H1 (cell line): ENCODE measurements around the gene PRPF38A. TPM values are rescaled to one million over a fixed set of nuclear protein-coding genes. Genes with fewer than 3 reads are reported as not detected.

Experiments used
- CEBPB ChIP-seq: IDR thresholded peaks from 2 replicates; pipeline ENCODE4 v1.6.1; 2012; ENCODE audit warnings: low read depth, low read length
- E2F6 ChIP-seq: IDR thresholded peaks from 2 replicates; pipeline ENCODE4 v1.6.1; 2012; ENCODE audit warnings: inconsistent platforms
- EP300 ChIP-seq, 2 experiments: IDR thresholded peaks; 1 replicate in 1 of 2; 2 replicates in 1 of 2; pipeline ENCODE4 v1.6.1; 2011 to 2012; ENCODE audit warnings: low read depth in 2 of 2, low read length in 2 of 2, mild to moderate bottlenecking in 2 of 2, borderline replicate concordance in 1 of 2, inconsistent platforms in 1 of 2, moderate library complexity in 1 of 2
- EZH2 ChIP-seq: fragments of 200-600 bp; sonication (generic); IDR thresholded peaks from 2 replicates; pipeline ENCODE4 v1.7.1; 2012; ENCODE audit warnings: low read depth, mild to moderate bottlenecking, moderate library complexity, low read length, inconsistent platforms; ENCODE audit not compliant: severe bottlenecking
- HDAC2 ChIP-seq, 2 experiments: fragments of 300-600 bp in 1 of 2; sonication (generic) in 1 of 2; IDR thresholded peaks; 2 replicates each; pipeline ENCODE4 v1.6.1; 2011 to 2012; ENCODE audit warnings: low read depth in 2 of 2, low read length in 2 of 2, mild to moderate bottlenecking in 2 of 2, moderate library complexity in 2 of 2, borderline replicate concordance in 1 of 2, inconsistent platforms in 1 of 2
- HDAC6 ChIP-seq: IDR thresholded peaks from one replicate; pipeline ENCODE4 v1.7.1; 2012; ENCODE audit warnings: low read depth, mild to moderate bottlenecking, inconsistent platforms, low read length, moderate library complexity
- JUND ChIP-seq: IDR thresholded peaks from 2 replicates; pipeline ENCODE4 v1.6.1; 2011; ENCODE audit warnings: mild to moderate bottlenecking, improper control_type of control experiment, low read length
- KDM4A ChIP-seq: IDR thresholded peaks from one replicate; pipeline ENCODE4 v1.7.1; 2012; ENCODE audit warnings: low read depth, mild to moderate bottlenecking, moderate library complexity, low read length, inconsistent platforms; ENCODE audit not compliant: severe bottlenecking
- KDM5A ChIP-seq: fragments of 200-600 bp; IDR thresholded peaks from 2 replicates; pipeline ENCODE4 v1.7.1; 2012; ENCODE audit warnings: mild to moderate bottlenecking, low read length, inconsistent platforms, mixed read lengths
- MAFK ChIP-seq: IDR thresholded peaks from 2 replicates; pipeline ENCODE4 v1.6.1; 2012; ENCODE audit warnings: low read depth, mild to moderate bottlenecking, improper control_type of control experiment, low read length
- NRF1 ChIP-seq: IDR thresholded peaks from 2 replicates; pipeline ENCODE4 v1.6.1; 2011; ENCODE audit warnings: mild to moderate bottlenecking, low read depth, low read length, improper control_type of control experiment
- POLR2AphosphoS5 ChIP-seq: IDR thresholded peaks from 2 replicates; pipeline ENCODE4 v1.6.1; 2011; ENCODE audit warnings: low read depth, low read length
- POU5F1 ChIP-seq: IDR thresholded peaks from 2 replicates; pipeline ENCODE4 v1.6.1; 2011; ENCODE audit warnings: low read depth, mild to moderate bottlenecking, low read length, moderate library complexity
- RAD21 ChIP-seq, 2 experiments: IDR thresholded peaks in 1 of 2; conservative IDR thresholded peaks in 1 of 2; 2 replicates each; pipeline ENCODE4 v1.6.1; 2011; ENCODE audit warnings: low read depth in 2 of 2, low read length in 2 of 2, improper control_type of control experiment in 1 of 2, inconsistent platforms in 1 of 2, mild to moderate bottlenecking in 1 of 2, moderate library complexity in 1 of 2
- SIN3A ChIP-seq, 2 experiments: IDR thresholded peaks in 1 of 2; conservative IDR thresholded peaks in 1 of 2; 2 replicates each; pipeline ENCODE4 v1.6.1; 2011 to 2012; ENCODE audit warnings: low read length in 2 of 2, improper control_type of control experiment in 1 of 2, low read depth in 1 of 2, mild to moderate bottlenecking in 1 of 2
- SIX5 ChIP-seq: IDR thresholded peaks from 2 replicates; pipeline ENCODE4 v1.6.1; 2011; ENCODE audit warnings: mild to moderate bottlenecking, low read depth, low read length
- SP1 ChIP-seq: IDR thresholded peaks from 2 replicates; pipeline ENCODE4 v1.6.1; 2011; ENCODE audit warnings: low read depth, low read length
- SP2 ChIP-seq: IDR thresholded peaks from 2 replicates; pipeline ENCODE4 v1.6.1; 2012; ENCODE audit warnings: mild to moderate bottlenecking, low read length, inconsistent platforms
- SP4 ChIP-seq: IDR thresholded peaks from 2 replicates; pipeline ENCODE4 v1.6.1; 2012; ENCODE audit warnings: low read length, inconsistent platforms
- TCF12 ChIP-seq: IDR thresholded peaks from 2 replicates; pipeline ENCODE4 v1.6.1; 2011; ENCODE audit warnings: low read depth, mild to moderate bottlenecking, low read length
- USF2 ChIP-seq: IDR thresholded peaks from 2 replicates; pipeline ENCODE4 v1.6.1; 2011; ENCODE audit warnings: low read length, improper control_type of control experiment
- ZNF274 ChIP-seq: IDR thresholded peaks from 2 replicates; pipeline ENCODE4 v1.7.0; 2012; ENCODE audit warnings: low read length, borderline replicate concordance; ENCODE audit errors: extremely low read depth
- polyA plus RNA-seq, 7 experiments: library from polyadenylated mRNA; depleted of rRNA in 3 of 7; stranded (reverse) in 5 of 7; unstranded in 2 of 7; fragments of >200 nt in 5 of 7; fragments of 200-250 nt in 2 of 7; gene quantifications; 1 replicate in 5 of 7; 2 replicates in 1 of 7; 4 replicates in 1 of 7; pipeline versions ENCODE4 v1.2.1 to v1.2.3, GENCODE V29; 2011 to 2013; ENCODE audit warnings: missing spikeins in 2 of 7, mixed read lengths in 2 of 7
- total RNA-seq: library from RNA; stranded (reverse); fragmentation: NEBNext Ultra II Directional; extraction: Animal tissue kit (Norgen Biotek cat#: 25700); gene quantifications from 2 replicates; pipeline ENCODE4 v1.2.1, GENCODE V29; 2021

Gene PRPF38A
- total and polyA plus RNA-seq, 2 of the 8 experiments (the other 6 are each of a cell fraction or from before 2014, with no cell fraction given) = 25.6 to 76.2 TPM

DNA sequence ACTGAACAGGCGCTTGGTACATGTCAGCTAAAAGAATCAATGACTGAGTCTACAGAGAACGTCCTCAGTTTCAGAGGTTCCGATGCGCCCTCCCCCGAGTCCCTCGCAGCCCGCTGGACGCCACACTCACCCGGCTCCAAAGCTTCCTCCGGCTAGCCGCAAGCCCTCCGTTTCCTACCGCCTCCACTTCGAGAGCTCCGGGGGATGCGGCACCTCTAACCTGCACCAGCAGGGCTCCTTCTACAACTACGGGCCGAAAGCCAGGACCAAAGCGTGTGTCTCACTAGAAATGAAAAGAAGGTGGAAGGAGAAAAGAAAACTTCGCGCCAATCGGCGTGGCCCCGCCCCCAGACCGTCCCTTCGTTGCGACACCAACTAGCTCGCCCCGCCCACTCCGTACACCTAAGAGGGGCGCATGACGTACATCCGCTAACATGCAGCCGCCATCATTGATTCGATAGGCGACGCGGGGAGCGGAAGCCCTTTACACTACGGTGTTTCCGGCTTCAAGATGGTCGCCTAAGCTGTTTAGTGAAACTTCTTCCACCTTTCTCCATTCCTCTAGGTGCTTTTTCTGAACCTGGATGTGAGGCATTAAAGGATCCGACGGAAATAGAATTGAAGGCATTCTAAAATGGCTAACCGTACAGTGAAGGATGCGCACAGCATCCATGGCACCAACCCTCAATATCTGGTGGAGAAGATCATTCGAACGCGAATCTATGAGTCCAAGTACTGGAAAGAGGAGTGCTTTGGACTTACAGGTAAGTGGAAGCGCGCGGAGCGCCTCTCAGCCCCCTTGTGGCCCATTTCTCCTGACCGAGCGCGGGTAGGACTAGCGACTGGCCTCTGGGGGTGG lies at the start of gene PRPF38A, which contains the start of gene ORC1 (continued):
- TF ChIP-seq KDM4A (peak; percentile 44), SP4 (peak; percentile 64; the same call in 1 of the 2 replicates), POLR2AphosphoS5 (peak; percentile 91), KDM5A (peak; percentile 96), POU5F1 (no peak), EP300 (IDR thresholded peaks at IDR 0.05; ENCODE audit: borderline replicate concordance in 1 of 2, low read depth in 2 of 2, low read length in 2 of 2) (no peak), TCF12 (no peak), HDAC6 (no peak), JUND (0 out of 2 replicates have a peak, but pooled peaks have one; percentile 4), SP2 (no peak), MAFK (no peak), EZH2 (no peak), ZNF274 (no peak), SIN3A (conservative IDR thresholded peaks at IDR 0.05 in 1 of 2, IDR thresholded peaks at IDR 0.05 in 1 of 2; ENCODE audit: low read depth in 1 of 2, low read length in 2 of 2) (peak; percentile 30 to 41; a peak in 2 of 4 replicates), CEBPB (peak; percentile 99), NRF1 (no peak), SIX5 (no peak), USF2 (no peak), HDAC2 (IDR thresholded peaks at IDR 0.05; ENCODE audit: borderline replicate concordance in 1 of 2, low read depth in 2 of 2, low read length in 2 of 2) (no peak), RAD21 (IDR thresholded peaks at IDR 0.05 in 1 of 2, conservative IDR thresholded peaks at IDR 0.05 in 1 of 2; ENCODE audit: low read depth in 2 of 2, low read length in 2 of 2) (peak; percentile 32 to 39; a peak in 3 of 4 replicates), SP1 (peak; percentile 80), E2F6 (no peak)
